Skeletal muscle tissue (tissue), 4 donors: ENCODE results near the gene DEFB119. TPM values are rescaled to one million over a fixed set of nuclear protein-coding genes. Genes with fewer than 3 reads are reported as not detected.
"Not testable (repeated sequence)": the region's sequence is repeated elsewhere in the genome, so short reads cannot be mapped to it uniquely, and the experiment has no call there.

Source experiments
- H3K27ac ChIP-seq: one replicate; pipeline ENCODE4 v1.7.0; 2013; ENCODE audit warnings: mild to moderate bottlenecking, low read depth, low read length, inconsistent platforms
- H3K27me3 ChIP-seq, 3 donors: one replicate each; pipeline ENCODE4 v1.7.0; 2013; ENCODE audit warnings: low read length in 3 of 3; ENCODE audit not compliant: control insufficient read depth in 3 of 3, insufficient read depth in 3 of 3
- H3K36me3 ChIP-seq, 3 donors: one replicate each; pipeline ENCODE4 v1.7.0; 2013; ENCODE audit warnings: low read length in 3 of 3; ENCODE audit not compliant: control insufficient read depth in 3 of 3, insufficient read depth in 3 of 3
- H3K4me1 ChIP-seq, 3 donors: one replicate each; pipeline ENCODE4 v1.7.0; 2013; ENCODE audit warnings: low read length in 3 of 3, mild to moderate bottlenecking in 3 of 3; ENCODE audit not compliant: control insufficient read depth in 3 of 3, insufficient read depth in 3 of 3
- H3K4me3 ChIP-seq, 3 donors: one replicate each; pipeline ENCODE4 v1.7.0; 2013; ENCODE audit warnings: low read length in 3 of 3
- H3K9ac ChIP-seq, 3 donors: one replicate each; pipeline ENCODE4 v1.7.0; 2013; ENCODE audit warnings: low read length in 3 of 3, mild to moderate bottlenecking in 3 of 3, moderate library complexity in 2 of 3, low read depth in 1 of 3
- H3K9me3 ChIP-seq, 3 donors: one replicate each; pipeline ENCODE4 v1.7.0; 2013; ENCODE audit warnings: low read length in 3 of 3; ENCODE audit not compliant: control insufficient read depth in 3 of 3
- total RNA-seq: library from RNA; depleted of rRNA; stranded (reverse); fragments of >200 nt; gene quantifications from one replicate; pipeline ENCODE4 v1.2.3, GENCODE V29; 2014
- donor health status: Osteomylitis.

Gene DEFB119
- total RNA-seq, 1 donor from 2014 or later, result not detected

- Histone ChIP-seq H3K27me3 (no peaks in the 10 kb centered on the region), H3K36me3 (no peaks in the 10 kb centered on the region), H3K9me3 (peaks cover 0 to 2% (median 0%) of the 10 kb centered on the region in 3 donors), H3K4me1 (no peaks in the 10 kb centered on the region), H3K27ac (no peak overlapping the region), H3K9ac (no peak overlapping the region), H3K4me3 (no peak overlapping the region)
Observed at GRCh38 chr20:31403886-31404285, 13.5 kb upstream of the DEFB119 start.

- H3K4me1 ChIP-seq, result no peaks in the 10 kb centered on the region
- H3K9me3 ChIP-seq, result peaks cover 0 to 2% (median 0%) of the 10 kb centered on the region in 3 donors
- no peak overlapping the region for H3K9ac ChIP-seq
- H3K27ac ChIP-seq, result no peak overlapping the region
- no peaks in the 10 kb centered on the region for H3K36me3 ChIP-seq
- H3K4me3 ChIP-seq, result no peak overlapping the region
- H3K27me3 ChIP-seq, result no peaks in the 10 kb centered on the region
Observed at GRCh38 chr20:31394900-31395299, 4.5 kb upstream of the DEFB119 start.

GRCh38 chr20:31392836-31393235 lies 2.4 kb upstream of the DEFB119 start:
- Histone ChIP-seq H3K36me3 (no peaks in the 10 kb centered on the region), H3K9ac (no peak overlapping the region), H3K27me3 (no peaks in the 10 kb centered on the region), H3K4me1 (no peaks in the 10 kb centered on the region), H3K9me3 (peaks cover 0 to 2% (median 0%) of the 10 kb centered on the region in 3 donors), H3K27ac (no peak overlapping the region), H3K4me3 (no peak overlapping the region)

- no peak overlapping the region for H3K4me3 ChIP-seq
- H3K36me3 ChIP-seq, result no peaks in the 10 kb centered on the region
- H3K9ac ChIP-seq, result no peak overlapping the region
- H3K27me3 ChIP-seq, result no peaks in the 10 kb centered on the region
- H3K27ac ChIP-seq, result no peak overlapping the region
- no peaks in the 10 kb centered on the region for H3K4me1 ChIP-seq
- H3K9me3 ChIP-seq, result peaks cover 0 to 5% (median 2%) of the 10 kb centered on the region in 3 donors
Observed at GRCh38 chr20:31374346-31374745, 16.0 kb downstream of the DEFB119 start.

- Histone ChIP-seq H3K4me1 (no peaks in the 10 kb centered on the region), H3K27me3 (no peaks in the 10 kb centered on the region), H3K36me3 (no peaks in the 10 kb centered on the region), H3K9me3 (no peaks in the 10 kb centered on the region), H3K27ac (no peak within 1 kb of the TSS), H3K4me3 (no peak within 1 kb of the TSS), H3K9ac (no peak within 1 kb of the TSS)
Observed at GRCh38 chr20:31368301-31368700, 22.1 kb downstream of the DEFB119 start, which contains the start of gene DEFB118. Gene DEFB118, plus strand, starts transcription at chr20:31368601. Its CDS starts 50 bp downstream, at chr20:31368651.

GRCh38 chr20:31364272-31364671 lies 26.1 kb downstream of the DEFB119 start:
- not testable (repeated sequence) for H3K9ac ChIP-seq, H3K4me3 ChIP-seq, H3K27me3 ChIP-seq, H3K4me1 ChIP-seq, H3K9me3 ChIP-seq, H3K27ac ChIP-seq, H3K36me3 ChIP-seq

GRCh38 chr20:31363295-31363694 lies 27.1 kb downstream of the DEFB119 start:
- Histone ChIP-seq H3K27me3 (no peaks in the 10 kb centered on the region), H3K9me3 (no peaks in the 10 kb centered on the region), H3K9ac (no peak overlapping the region), H3K36me3 (no peaks in the 10 kb centered on the region), H3K4me3 (no peak overlapping the region), H3K4me1 (no peaks in the 10 kb centered on the region), H3K27ac (no peak overlapping the region)

GRCh38 chr20:31355981-31356380 lies 34.4 kb downstream of the DEFB119 start:
- no peaks in the 10 kb centered on the region for H3K4me1 ChIP-seq
- H3K27ac ChIP-seq, result no peak overlapping the region
- H3K27me3 ChIP-seq, result no peaks in the 10 kb centered on the region
- peaks cover 0 to 4% (median 0%) of the 10 kb centered on the region in 3 donors for H3K9me3 ChIP-seq
- H3K9ac ChIP-seq, result no peak overlapping the region
- H3K36me3 ChIP-seq, result no peaks in the 10 kb centered on the region
- H3K4me3 ChIP-seq, result no peak overlapping the region

- Histone ChIP-seq H3K9ac (no peak overlapping the region), H3K27ac (no peak overlapping the region), H3K4me3 (no peak overlapping the region), H3K9me3 (no peaks in the 10 kb centered on the region), H3K4me1 (no peaks in the 10 kb centered on the region), H3K27me3 (peaks cover 0 to 3% (median 0%) of the 10 kb centered on the region in 3 donors), H3K36me3 (no peaks in the 10 kb centered on the region)
Observed at GRCh38 chr20:31341470-31341869, 48.9 kb downstream of the DEFB119 start.

GRCh38 chr20:31330893-31331292 lies 59.5 kb downstream of the DEFB119 start:
- H3K36me3 ChIP-seq, result no peaks in the 10 kb centered on the region
- no peak overlapping the region for H3K4me3 ChIP-seq
- H3K4me1 ChIP-seq, result no peaks in the 10 kb centered on the region
- H3K27ac ChIP-seq, result no peak overlapping the region
- no peaks in the 10 kb centered on the region for H3K9me3 ChIP-seq
- H3K9ac ChIP-seq, result no peak overlapping the region
- no peaks in the 10 kb centered on the region for H3K27me3 ChIP-seq
